NCI-H460 (cell line): ENCODE data around the gene MAN1A1. TPM values are rescaled to one million over a fixed set of nuclear protein-coding genes. Genes with fewer than 3 reads are reported as not detected.

Experiments used
- DNase-seq: peaks from one replicate; pipeline ENCODE4 v3.0.0-alpha.2; 2016; ENCODE audit warnings: low read depth; ENCODE audit errors: extremely low read depth
- total RNA-seq: library from RNA; depleted of rRNA; stranded (reverse); fragments of >200 nt; shearing (Covaris generic); gene quantifications from 2 replicates; pipeline ENCODE4 v1.2.3, GENCODE V29; 2014

Gene MAN1A1
- total RNA-seq, 1 experiment from 2014 or later: 0.10 TPM

DNA sequence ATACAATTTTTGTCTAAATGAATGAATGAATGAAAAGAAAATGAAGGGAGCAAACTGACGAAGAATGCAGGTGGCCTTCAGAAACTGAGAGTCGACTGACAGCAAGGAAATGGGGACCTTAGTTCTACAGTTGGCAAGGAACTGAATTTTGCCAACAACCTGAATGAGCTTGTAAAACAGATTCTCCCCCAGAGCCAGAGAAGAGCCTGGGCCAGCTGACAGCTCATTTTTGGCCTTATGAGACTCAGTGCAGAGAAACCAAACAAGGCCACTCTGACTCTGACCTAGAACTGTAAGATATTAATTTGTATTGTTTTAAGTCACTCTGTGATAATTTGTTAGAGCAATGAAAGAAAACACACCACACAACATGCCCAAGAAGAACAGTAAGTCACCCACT lies 21.8 kb downstream of the MAN1A1 start:
- DNase-seq: no peak

DNA sequence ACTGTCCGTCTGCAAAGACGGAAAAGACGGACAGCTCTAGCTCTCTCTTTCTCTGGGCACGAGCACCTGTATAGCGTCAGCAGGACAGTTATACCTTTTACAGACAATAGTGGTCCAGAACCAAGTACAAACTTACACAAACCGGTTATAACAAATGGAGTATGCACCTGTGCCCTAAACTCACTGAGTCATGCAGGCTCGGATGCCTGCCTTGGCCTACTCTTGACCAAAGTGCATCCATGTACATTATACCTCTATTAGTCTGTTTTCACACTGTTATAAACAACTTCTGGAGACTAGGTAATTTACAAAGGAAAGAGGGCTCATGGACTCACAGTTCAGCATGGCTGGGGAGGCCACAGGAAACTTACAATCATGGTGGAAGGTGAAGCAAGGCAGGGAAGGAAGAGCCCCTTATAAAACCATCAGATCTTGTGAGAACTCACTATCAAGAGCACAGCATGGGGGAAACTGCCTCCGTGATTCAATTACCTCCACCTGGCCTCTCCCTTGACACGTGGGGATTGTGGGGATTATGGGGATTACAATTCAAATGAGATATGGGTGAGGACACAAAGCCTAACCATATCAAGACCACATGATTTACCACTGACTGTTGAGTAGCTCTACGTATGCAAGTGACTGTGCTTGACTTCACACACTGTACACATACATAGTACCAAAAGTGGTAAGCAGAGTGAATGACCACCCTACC lies 23.1 kb downstream of the MAN1A1 start:
- no peak for DNase-seq

DNA sequence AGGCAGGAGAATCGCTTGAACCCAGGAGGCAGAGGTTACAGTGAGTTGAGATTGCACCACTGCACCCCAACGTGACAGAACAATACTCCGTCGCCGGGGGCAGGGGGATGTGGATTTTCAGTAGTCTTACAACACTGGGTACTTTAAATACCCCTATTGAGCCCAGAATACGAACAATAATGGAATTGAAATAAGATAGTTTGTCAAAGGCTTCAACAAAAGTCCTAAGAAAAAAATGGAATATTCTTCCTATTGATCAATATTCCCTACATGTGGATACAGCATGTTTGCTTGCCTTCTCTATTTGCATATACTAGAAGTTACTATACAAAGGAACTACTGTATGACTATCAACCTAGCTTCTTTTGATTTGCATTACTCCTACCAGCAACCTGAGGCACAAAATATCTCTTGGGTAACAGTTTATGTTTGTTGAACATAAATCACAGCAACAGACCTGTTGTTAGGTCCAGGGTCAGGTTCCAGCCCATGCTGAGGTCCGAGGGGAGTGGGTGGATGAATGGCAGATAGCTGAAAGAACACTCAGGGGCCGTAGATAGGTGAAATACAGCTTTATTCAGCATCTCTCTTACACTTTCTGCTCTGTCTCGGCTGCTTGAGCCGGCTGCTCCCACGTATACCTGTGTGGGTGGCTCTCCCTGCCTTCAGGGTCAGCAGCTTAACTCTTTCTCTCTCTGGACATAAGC lies 23.8 kb downstream of the MAN1A1 start:
- no peak for DNase-seq

DNA sequence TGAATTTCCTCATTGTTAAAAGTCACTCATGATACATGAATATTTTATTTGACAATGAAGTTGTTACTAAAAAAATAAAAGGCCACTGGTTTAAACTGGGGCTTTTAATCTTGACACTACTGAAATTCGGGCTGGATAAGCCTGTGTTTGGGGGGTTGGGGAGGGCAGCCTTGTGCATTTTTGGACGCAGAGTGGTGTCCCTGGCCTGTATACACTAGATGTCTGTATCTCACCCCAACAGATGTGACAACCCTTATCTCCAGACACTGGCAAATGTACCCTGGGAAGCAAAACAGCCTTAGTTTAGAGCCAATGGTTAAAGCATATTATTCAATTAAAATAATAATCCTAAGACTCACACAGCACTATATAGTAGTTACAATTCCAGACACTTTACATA lies 24.8 kb downstream of the MAN1A1 start:
- DNase-seq: no peak

DNA sequence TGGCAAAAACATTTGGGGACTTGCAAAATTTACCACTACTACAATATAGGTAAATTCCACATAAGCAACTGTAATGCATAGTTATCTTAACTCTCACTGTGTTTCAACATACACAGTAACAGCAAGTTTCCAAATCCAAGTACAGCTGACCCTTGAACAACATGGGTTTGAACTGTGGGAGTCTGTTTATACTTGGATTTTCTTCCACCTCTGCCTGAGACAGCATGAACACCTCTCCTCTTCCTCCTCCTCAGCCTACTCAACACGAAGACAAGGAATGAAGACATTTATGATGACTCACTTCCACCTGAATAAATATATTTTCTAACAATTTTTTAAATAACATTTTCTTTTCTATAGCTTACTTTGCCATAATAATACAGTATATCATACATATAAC lies 25.6 kb downstream of the MAN1A1 start:
- no peak for DNase-seq

DNA sequence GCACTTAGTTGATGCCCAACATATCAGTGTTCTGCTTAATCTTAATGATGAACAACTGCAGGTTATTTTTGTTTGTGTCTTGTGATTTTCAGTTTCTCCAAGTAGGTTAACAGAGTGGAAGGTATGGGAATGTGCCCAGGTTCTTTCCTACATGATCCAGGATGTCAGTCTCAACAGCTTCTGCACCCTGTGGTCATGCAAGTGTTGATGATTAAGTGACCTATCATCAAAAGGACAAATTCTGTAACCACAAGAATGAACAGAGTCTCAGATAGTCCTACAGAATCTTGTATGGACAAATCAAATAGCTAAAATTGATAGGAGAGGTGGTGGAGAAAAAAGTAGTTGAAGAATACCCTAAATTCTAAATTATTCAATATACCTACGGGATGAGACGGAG lies 26.1 kb downstream of the MAN1A1 start:
- DNase-seq: no peak

DNA sequence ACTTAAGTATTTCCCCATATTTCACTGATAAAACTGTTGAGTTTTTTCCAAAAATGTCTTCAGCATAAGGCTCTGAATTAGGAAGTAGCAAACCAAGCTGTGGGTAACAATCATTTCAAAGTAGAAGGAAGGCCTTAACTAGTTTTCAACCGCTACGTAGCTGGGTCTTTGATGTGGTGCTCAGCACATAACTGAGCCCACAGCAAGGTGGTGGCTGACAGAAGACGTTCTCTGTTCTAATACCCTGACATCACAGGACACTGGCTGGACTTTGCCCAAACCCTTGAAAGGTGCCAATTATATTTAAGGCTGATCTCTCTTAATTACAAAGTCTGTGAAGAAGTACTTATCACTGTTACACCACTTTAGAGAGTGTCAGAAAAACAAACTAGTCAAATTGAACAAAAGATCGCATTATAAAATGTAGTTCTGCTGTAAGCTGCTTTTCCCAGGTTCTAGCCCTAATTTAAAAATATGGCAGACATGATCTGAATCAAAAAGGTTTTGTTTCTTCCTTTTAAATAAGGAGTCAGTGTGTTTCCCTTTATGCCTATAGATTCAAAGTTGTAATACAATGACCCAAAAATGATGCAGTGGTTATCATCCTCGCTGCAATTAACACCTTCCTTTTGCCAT lies 26.7 kb downstream of the MAN1A1 start:
- no peak for DNase-seq

DNA sequence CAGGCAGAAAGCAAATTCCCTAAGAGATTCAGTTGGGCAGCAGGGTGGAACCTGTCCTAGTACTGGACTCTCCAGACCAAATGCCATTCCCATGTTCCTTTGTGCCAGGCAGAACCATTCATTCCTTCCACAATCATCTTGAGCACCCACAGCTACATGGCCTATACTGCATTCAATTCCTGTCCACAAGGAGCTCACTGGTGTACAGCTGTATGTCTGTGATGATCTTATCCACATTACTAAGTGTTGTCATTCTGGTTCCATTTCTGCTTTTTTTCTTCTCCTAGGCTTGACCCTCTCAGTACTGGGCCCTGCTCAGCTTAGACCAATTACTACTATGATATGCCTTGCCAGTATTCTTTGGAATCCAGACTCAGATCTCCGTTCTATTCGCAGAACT lies 27.5 kb downstream of the MAN1A1 start:
- no peak for DNase-seq

DNA sequence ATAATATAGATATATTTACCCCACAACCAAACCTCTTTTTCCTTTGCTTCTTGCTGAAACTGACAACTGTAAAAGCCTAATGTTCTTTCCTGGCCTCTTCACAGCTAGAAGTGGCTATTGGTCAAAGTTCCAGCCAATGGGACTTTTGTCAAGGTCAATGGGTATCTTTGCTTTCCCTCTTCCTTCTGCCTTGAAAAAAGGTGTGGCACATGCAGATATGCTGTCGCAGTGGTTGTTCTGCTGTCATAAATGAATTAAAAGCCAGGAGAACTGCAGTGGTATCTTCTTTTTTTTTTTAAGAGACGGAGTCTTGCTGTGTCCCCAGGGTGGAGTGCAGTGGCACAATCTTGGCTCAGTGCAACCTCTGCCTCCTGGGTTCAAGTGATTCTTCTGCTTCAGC lies 29.9 kb downstream of the MAN1A1 start:
- DNase-seq: no peak

DNA sequence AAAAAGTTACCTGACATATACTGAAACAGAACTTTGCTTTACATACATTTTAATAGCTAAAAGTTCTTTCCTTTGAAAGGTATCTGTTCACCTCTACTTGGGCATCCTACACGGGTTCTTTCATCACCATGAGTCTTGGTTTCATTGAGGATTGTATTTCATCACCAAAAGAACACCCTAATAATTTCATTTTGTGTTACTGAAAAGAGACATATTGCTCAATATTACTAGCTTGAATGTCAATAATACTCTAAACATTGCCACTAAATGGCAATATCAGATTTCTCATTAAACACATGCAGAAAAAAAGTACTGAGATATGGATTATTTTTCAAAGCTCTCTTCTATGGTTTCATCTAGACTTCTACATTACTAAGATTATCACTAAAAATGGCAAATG lies 30.8 kb downstream of the MAN1A1 start:
- no peak for DNase-seq

DNA sequence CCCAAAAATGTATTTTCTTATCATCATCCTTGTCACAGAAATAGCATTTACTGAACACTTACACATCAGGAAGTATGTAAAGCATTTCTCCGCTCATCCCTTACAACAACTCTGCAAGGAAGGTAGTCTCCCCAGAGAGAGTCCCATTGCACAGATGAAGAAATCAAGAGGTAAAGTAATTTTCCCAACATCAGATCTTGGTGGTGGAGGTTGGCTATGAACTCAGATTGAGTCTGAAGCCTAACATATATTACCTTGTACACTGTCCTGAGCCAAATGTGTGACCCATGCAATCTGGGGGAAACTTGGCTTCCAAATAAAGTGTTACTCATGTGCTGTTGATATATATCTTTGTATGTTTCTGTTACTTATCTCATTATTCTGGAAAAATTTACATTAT lies 31.4 kb downstream of the MAN1A1 start:
- DNase-seq: no peak

DNA sequence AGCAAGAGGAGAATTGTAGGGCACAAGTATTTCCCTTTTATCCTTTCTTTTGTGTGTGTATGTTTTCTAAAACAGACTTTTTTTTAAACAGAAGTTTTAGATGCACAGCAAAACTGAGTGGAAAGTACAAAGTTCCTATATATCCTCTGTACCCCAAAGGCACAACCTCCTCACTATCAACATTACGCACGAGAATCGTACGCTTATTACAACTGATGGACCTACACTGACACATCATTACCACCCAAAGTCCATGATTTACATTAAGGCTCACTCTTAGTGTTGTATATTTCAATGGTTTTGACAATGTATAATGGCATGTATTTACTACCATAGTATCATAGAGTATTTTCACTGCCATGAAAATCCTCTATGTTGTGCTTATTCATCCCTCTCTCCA lies 32.6 kb downstream of the MAN1A1 start:
- no peak for DNase-seq

DNA sequence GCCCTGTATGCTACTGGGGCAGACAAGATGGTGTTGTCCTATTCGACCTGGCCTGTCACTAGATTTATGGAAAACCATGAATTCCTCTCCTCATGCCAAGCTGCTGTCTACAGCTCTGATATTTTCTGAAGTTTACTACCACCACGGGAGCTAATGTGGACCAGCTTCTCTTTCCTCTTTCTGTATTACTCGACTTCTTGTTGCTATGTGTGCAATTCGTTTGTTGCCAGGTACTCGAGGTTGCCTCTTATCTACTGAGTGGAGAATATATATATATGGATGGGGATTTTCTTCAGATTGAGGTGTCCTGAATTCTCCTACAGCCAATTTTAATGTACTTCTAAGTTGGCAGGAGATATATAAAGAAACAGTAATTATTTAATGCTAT lies 34.7 kb downstream of the MAN1A1 start:
- no peak for DNase-seq

DNA sequence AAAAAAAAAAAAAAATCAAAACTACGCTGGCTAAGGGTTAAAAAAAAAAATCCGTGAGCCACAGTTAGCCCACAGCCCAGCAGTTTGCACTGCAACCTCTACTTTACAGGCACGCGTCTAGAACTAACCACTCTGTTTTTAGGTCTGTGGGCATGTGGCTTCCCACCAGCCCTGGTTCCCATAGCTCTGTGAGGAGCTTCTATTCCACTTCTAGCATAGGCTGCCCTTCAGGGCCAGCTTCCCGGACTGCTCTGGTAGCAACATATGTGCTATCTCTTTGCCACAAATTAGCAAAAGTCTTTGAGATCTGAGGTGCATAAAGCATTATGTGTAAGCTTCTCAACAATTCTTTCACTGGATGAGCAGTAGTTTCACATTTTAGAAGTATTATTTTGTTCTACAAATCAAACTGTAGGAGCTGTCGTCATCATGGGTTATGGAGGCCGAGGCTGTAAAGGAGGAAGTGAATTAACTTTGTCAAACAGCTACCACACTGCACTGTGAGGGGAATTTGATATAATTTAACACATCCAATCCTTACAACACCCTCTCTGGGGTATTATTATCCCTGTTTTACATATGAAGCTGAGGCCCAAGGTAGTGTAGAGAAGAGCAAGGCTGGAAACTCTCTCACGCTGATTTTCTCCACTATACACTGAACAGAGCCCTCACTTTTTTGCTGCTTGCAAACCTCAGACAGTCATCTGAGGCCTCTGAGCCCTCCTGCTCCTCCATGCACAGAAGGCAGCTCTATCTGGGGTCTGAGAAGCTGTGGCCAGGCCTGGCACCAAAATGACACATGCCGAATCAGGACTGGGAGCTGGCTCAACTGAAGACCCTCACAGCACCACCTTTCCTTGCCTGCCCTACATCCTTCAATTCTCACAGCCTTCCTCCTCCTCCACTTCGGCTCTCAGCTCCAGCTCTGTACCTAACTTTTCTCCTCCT lies 35.4 kb downstream of the MAN1A1 start:
- DNase-seq: no peak

DNA sequence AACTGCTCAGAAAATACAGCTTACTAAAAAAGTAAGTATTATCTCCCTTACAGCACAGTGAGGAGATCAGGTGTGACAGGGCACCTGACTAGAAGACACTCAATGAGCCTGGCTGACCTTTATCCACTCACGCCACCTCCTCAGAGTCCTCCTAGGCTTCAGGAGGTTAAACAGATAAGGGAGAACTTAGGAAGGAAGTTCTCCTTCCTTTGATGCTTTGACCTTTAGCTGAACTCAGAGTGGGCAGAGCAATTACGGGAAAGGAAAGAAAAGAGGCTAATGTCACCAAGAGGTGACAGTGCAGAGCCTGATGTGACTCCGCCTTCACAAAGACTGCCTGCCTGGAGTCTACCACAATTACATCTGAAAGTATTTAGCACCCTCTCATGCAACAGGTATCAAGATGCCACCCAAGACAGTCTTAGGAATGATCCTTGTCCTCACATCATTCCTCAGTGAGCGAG lies 36.7 kb downstream of the MAN1A1 start:
- no peak for DNase-seq

DNA sequence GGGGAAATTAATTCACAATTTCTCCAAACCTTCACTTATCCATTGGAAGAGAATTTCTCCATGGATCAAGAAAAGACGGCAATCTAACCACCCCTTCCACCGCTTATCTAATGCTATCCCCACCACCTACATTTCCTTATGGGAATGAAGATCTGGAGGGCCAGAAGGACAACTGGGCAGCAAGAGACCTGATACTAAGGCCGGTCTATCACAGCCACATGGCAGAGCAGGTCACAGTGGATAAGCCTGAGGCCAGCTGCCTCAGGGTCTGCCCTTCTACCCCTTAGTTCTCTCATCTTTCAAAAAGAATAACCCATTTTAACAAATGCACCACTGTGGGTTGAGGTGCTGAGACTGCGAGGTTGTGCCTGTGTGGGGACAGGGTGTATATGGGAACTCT lies 37.1 kb downstream of the MAN1A1 start:
- DNase-seq: no peak

DNA sequence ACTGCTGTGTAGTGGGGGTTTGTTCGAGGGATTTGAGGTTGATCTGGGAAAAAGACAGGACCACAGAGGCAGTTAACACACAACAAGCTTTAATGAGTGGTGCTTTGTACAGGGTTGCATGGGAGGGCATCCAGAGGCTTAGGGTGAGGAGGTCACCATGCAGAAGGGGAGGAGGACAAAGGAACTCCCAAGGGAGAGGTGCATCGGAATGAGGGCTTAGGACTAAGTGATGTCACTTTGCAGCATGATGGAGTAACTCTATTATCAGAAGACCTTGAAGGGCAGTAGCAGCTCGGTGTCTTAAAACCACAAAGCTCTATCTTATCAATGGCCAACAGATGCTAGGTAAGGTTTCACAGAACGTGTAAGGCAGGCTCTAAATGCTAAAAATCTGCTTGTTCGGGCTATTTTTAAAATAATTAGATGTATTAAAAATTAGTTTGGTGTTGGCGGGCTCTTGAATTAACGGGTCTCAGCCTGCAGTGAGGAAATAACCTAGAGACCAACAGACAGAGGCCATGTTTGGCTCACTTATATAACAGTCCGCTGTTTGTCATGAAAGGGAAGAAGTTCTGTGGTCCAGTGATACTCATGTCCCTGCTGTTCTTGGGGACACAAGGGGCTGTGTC lies 37.9 kb downstream of the MAN1A1 start:
- no peak for DNase-seq

DNA sequence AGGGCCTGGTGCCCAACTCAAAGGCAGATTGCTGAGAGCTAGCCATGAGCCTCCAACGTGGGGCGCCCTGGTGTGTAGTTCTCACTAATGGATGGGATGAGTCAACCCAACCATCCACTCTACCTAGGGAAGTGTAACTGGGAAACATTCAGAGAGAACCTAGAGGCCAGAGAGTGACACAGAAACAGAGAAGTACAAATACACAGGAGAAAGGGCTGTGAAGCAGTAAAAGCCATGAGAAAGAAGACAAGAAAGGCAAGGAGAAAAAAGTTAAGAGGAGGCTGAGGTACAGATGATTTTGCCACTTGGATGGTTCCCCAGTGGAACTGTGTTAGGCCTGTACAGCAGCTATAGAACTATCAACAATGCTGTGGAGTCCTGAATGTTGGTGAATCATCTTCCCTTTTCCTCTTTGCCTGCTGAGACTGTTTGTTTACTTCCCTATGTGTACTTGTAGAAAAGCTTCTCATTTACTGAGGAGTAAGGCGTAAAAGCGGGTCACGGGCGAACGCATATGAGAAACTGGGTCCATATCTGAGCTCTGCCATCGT lies 39.0 kb downstream of the MAN1A1 start:
- no peak for DNase-seq

DNA sequence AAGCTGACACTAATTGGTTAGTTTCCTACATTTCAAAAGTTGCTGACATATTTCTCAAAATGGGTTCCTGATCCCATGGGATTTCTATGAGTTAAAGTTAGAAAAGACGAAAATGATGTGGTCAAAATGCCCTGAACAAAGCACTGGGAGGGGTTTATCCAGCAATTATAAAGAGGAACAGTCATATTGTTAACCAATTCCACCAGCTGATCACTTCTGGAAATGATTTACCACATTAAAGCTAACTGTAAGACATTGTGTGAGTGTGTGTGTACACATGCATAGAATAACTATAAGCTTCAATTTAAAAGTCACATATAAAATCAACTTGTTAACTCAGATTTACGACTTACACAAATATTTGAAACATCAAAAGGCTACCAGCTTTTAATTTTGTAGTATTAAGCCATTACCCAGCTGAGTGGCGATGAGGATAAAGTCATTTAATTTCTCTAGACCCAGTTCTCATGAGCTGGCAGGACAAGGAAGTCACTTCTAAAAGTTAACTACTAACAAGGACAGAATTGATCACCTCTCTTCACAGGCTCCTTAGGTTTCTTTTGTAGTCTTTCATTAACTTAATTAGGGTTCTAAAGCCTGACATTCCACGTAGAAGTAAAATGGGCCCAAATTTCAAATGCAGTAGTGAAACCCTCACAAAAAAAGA lies 40.4 kb downstream of the MAN1A1 start:
- DNase-seq: no peak
